H9 (cell line): ENCODE measurements around the gene RAB40C. TPM values are rescaled to one million over a fixed set of nuclear protein-coding genes. Genes with fewer than 3 reads are reported as not detected.

Source experiments
- DNase-seq: peaks from one replicate; pipeline ENCODE4 v3.0.0-alpha.2; 2017
- H2AFZ ChIP-seq: one replicate; pipeline ENCODE4 v1.6.1; 2013; ENCODE audit warnings: mild to moderate bottlenecking, low read length, control low read depth, moderate library complexity
- H2AK5ac ChIP-seq: 2 replicates; pipeline ENCODE4 v1.6.1; 2013; ENCODE audit warnings: low read length, control low read depth, mixed read lengths; ENCODE audit not compliant: insufficient read length
- H2BK120ac ChIP-seq: one replicate; pipeline ENCODE4 v1.6.1; 2013; ENCODE audit warnings: low read depth, mild to moderate bottlenecking, low read length, control low read depth, inconsistent platforms; ENCODE audit not compliant: poor library complexity, severe bottlenecking
- H2BK12ac ChIP-seq: 2 replicates; pipeline ENCODE4 v1.6.1; 2013; ENCODE audit warnings: low read length, control low read depth, mixed read lengths, low read depth; ENCODE audit not compliant: insufficient read length
- H2BK15ac ChIP-seq: 2 replicates; pipeline ENCODE4 v1.6.1; 2013; ENCODE audit warnings: low read depth, low read length, control low read depth
- H2BK20ac ChIP-seq: one replicate; pipeline ENCODE4 v1.6.1; 2013; ENCODE audit warnings: low read depth, mild to moderate bottlenecking, low read length, control low read depth, inconsistent platforms; ENCODE audit not compliant: poor library complexity, severe bottlenecking
- H2BK5ac ChIP-seq: 2 replicates; pipeline ENCODE4 v1.6.1; 2013; ENCODE audit warnings: low read length, control low read depth, mixed read lengths; ENCODE audit not compliant: insufficient read length
- H3K14ac ChIP-seq: 2 replicates; pipeline ENCODE4 v1.6.1; 2013; ENCODE audit warnings: low read length, control low read depth; ENCODE audit not compliant: insufficient read depth
- H3K18ac ChIP-seq: 2 replicates; pipeline ENCODE4 v1.6.1; 2013; ENCODE audit warnings: low read depth, mild to moderate bottlenecking, mixed read lengths, low read length, control low read depth; ENCODE audit not compliant: insufficient read length
- H3K23ac ChIP-seq: 2 replicates; pipeline ENCODE4 v1.6.1; 2013; ENCODE audit warnings: low read length, control low read depth, mixed read lengths, low read depth; ENCODE audit not compliant: insufficient read length
- H3K23me2 ChIP-seq: 2 replicates; pipeline ENCODE4 v1.6.1; 2013; ENCODE audit warnings: low read depth, mild to moderate bottlenecking, mixed read lengths, low read length, control low read depth; ENCODE audit not compliant: insufficient read length, poor library complexity, severe bottlenecking
- H3K27ac ChIP-seq: 2 replicates; pipeline ENCODE4 v1.5.1; 2013; ENCODE audit warnings: low read length, control low read depth, mixed read lengths, low read depth; ENCODE audit not compliant: insufficient read length
- H3K27me3 ChIP-seq: 2 replicates; pipeline ENCODE4 v1.6.1; 2013; ENCODE audit warnings: low read length, control low read depth, inconsistent platforms; ENCODE audit not compliant: insufficient read depth
- H3K4ac ChIP-seq: 2 replicates; pipeline ENCODE4 v1.6.1; 2013; ENCODE audit warnings: low read depth, mild to moderate bottlenecking, control low read depth, inconsistent platforms, low read length, moderate library complexity
- H3K4me1 ChIP-seq: 2 replicates; pipeline ENCODE4 v1.6.1; 2013; ENCODE audit warnings: low read length, control low read depth, inconsistent platforms; ENCODE audit not compliant: insufficient read depth
- H3K4me2 ChIP-seq: 2 replicates; pipeline ENCODE4 v1.6.1; 2013; ENCODE audit warnings: low read length, control low read depth, mixed read lengths; ENCODE audit not compliant: insufficient read length, insufficient read depth
- H3K56ac ChIP-seq: 2 replicates; pipeline ENCODE4 v1.6.1; 2013; ENCODE audit warnings: low read depth, mild to moderate bottlenecking, mixed read lengths, low read length, control low read depth; ENCODE audit not compliant: insufficient read length
- H3K79me1 ChIP-seq: 2 replicates; pipeline ENCODE4 v1.6.1; 2013; ENCODE audit warnings: low read depth, mild to moderate bottlenecking, moderate library complexity, low read length, control low read depth, inconsistent platforms; ENCODE audit not compliant: insufficient read depth, poor library complexity, severe bottlenecking
- H3K79me2 ChIP-seq: 2 replicates; pipeline ENCODE4 v1.6.1; 2013; ENCODE audit warnings: low read length, control low read depth, inconsistent platforms; ENCODE audit not compliant: insufficient read depth
- H3K9ac ChIP-seq: 2 replicates; pipeline ENCODE4 v1.6.1; 2013; ENCODE audit warnings: low read length, control low read depth, mixed read lengths; ENCODE audit not compliant: insufficient read length; ENCODE audit errors: extremely low read depth
- H3K9me3 ChIP-seq: one replicate; pipeline ENCODE4 v1.6.1; 2013; ENCODE audit warnings: low read depth, low read length, inconsistent platforms; ENCODE audit not compliant: control insufficient read depth
- H3T11ph ChIP-seq: one replicate; pipeline ENCODE4 v1.6.1; 2013; ENCODE audit warnings: mild to moderate bottlenecking, low read length, control low read depth, inconsistent platforms
- H4K20me1 ChIP-seq: one replicate; pipeline ENCODE4 v1.6.1; 2013; ENCODE audit not compliant: control insufficient read depth, insufficient read length, insufficient read depth
- H4K5ac ChIP-seq: 2 replicates; pipeline ENCODE4 v1.6.1; 2013; ENCODE audit warnings: low read depth, mild to moderate bottlenecking, mixed read lengths, low read length, control low read depth; ENCODE audit not compliant: insufficient read length
- H4K8ac ChIP-seq: replicated peaks from 2 replicates; pipeline ENCODE4 v1.6.1; 2013; ENCODE audit warnings: low read length, control low read depth, mixed read lengths, low read depth; ENCODE audit not compliant: insufficient read length
- H4K91ac ChIP-seq: 2 replicates; pipeline ENCODE4 v1.6.1; 2013; ENCODE audit warnings: low read depth, mild to moderate bottlenecking, moderate library complexity, mixed read lengths, low read length, control low read depth; ENCODE audit not compliant: insufficient read length
- H3K27ac Mint-ChIP-seq, 3 experiments: 2 replicates in 2 of 3; 3 replicates in 1 of 3; pipeline ENCODE4 v1.8.0; 2020 to 2021; ENCODE audit warnings: mixed read lengths in 3 of 3, mild to moderate bottlenecking in 1 of 3, moderate library complexity in 1 of 3
- H3K27me3 Mint-ChIP-seq: 2 replicates; pipeline ENCODE4 v1.8.0; 2021; ENCODE audit warnings: low read depth, mild to moderate bottlenecking, moderate library complexity, mixed read lengths
- H3K36me3 Mint-ChIP-seq, 3 experiments: 2 replicates in 2 of 3; 3 replicates in 1 of 3; pipeline ENCODE4 v1.8.0; 2020 to 2021; ENCODE audit warnings: low read depth in 3 of 3, mixed read lengths in 3 of 3; ENCODE audit not compliant: insufficient read depth in 1 of 3
- H3K4me1 Mint-ChIP-seq, 2 experiments: 2 replicates each; pipeline ENCODE4 v1.8.0; 2020; ENCODE audit warnings: mixed read lengths in 2 of 2
- H3K4me3 Mint-ChIP-seq, 2 experiments: 2 replicates in 1 of 2; 3 replicates in 1 of 2; pipeline ENCODE4 v1.8.0; 2020 to 2021; ENCODE audit warnings: mild to moderate bottlenecking in 2 of 2, mixed read lengths in 2 of 2, moderate library complexity in 1 of 2
- H3K9me3 Mint-ChIP-seq, 2 experiments: 2 replicates in 1 of 2; 3 replicates in 1 of 2; pipeline ENCODE4 v1.8.0; 2020; ENCODE audit warnings: mild to moderate bottlenecking in 2 of 2, mixed read lengths in 2 of 2, moderate library complexity in 1 of 2
- CTCF ChIP-seq: fragments of 200-600 bp; sonication (generic); conservative IDR thresholded peaks from 3 replicates; pipeline ENCODE4 v1.8.0; 2021; ENCODE audit warnings: antibody characterized with exemption, mild to moderate bottlenecking
- WGBS: extraction: QIAGEN DNeasy Blood & Tissue Kit; methylation state at CpG from one replicate; pipeline ENCODE4 v1.1.7; 2013; ENCODE audit warnings: missing lambda C conversion rate, low lambda C conversion rate, mixed read lengths; ENCODE audit not compliant: insufficient read length; ENCODE audit errors: extremely low coverage; 5-methylcytosine and 5-hydroxymethylcytosine counted together
- total RNA-seq: library from RNA; stranded (reverse); gene quantifications from 2 replicates; pipeline ENCODE4 v1.2.1, GENCODE V29; 2021

The RAB40C gene
- total RNA-seq, 1 experiment from 2014 or later = 19.1 TPM

DNA sequence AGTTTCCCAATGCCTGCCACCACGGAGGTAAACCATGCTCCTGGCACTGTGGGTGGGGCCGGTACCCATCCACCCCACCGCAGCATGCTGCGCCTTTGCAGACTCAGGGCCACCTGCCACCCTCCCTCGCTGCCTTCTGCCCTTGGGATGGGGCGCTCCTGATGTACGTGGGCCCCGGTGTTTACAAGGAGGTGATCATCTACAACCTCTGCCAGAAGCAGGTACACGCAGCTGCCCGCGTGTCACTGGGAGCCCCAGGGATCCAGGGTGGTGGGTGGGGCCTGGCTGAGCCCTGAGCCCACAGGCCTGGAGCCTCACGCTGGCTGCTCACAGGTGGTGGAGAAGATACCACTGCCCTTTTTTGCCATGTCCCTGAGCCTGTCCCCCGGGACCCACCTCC, 76.7 kb downstream of the RAB40C start:
- no peaks in the 10 kb centered on the region for H3K23me2 ChIP-seq
- H3K4me2 ChIP-seq = no peak overlapping the region
- H3K27me3 ChIP-seq = no peaks in the 10 kb centered on the region
- no peak overlapping the region for H3K9ac ChIP-seq
- no peak overlapping the region for H3K27ac ChIP-seq
- Mint-ChIP-seq H3K4me3 (no peak overlapping the region), H3K27me3 (no peaks in the 10 kb centered on the region), H3K9me3 (no peaks in the 10 kb centered on the region), H3K27ac (no peak overlapping the region), H3K4me1 (peaks cover 2% of the 10 kb centered on the region in 2 experiments; a peak in 3 of 4 replicates), H3K36me3 (peaks cover 8 to 28% (median 26%) of the 10 kb centered on the region in 3 experiments; a peak in 6 of 7 replicates)
- no peak for DNase-seq
- H4K5ac ChIP-seq = no peak overlapping the region
- H2BK15ac ChIP-seq = no peak overlapping the region
- H3K79me1 ChIP-seq = no peaks in the 10 kb centered on the region
- H3K56ac ChIP-seq = no peak overlapping the region
- H3K23ac ChIP-seq = no peak overlapping the region
- WGBS = no CpG with 5 or more reads among the region's 13 CpGs
- no peak overlapping the region for H3T11ph ChIP-seq
- no peak overlapping the region for H2BK5ac ChIP-seq
- H4K20me1 ChIP-seq = no peaks in the 10 kb centered on the region
- no peak overlapping the region for H2AFZ ChIP-seq
- no peak overlapping the region for H4K91ac ChIP-seq
- no peak overlapping the region for H2BK120ac ChIP-seq
- H3K9me3 ChIP-seq = no peaks in the 10 kb centered on the region
- H2BK20ac ChIP-seq = no peak overlapping the region
- H3K4me1 ChIP-seq = no peaks in the 10 kb centered on the region
- TF ChIP-seq CTCF = no peak
- no peak overlapping the region for H4K8ac ChIP-seq
- H2AK5ac ChIP-seq = no peak overlapping the region
- H3K4ac ChIP-seq = no peak overlapping the region
- no peaks in the 10 kb centered on the region; the same call in 1 of the 2 replicates for H3K79me2 ChIP-seq
- H3K14ac ChIP-seq = no peak overlapping the region
- no peak overlapping the region for H3K18ac ChIP-seq
- H2BK12ac ChIP-seq = no peak overlapping the region
